ENCODE measurements around the gene CTNNA2. TPM values are rescaled to one million over a fixed set of nuclear protein-coding genes. Genes with fewer than 3 reads are reported as not detected.

The CTNNA2 gene
- polyA plus RNA-seq, 2 of the 4 experiments (the other 2 are of a cell fraction), result 0.50 to 0.94 TPM

- H3K4me3 ChIP-seq, result no peak overlapping the region
- FAIRE-seq, result no peak
- no peak overlapping the region for H3K27ac ChIP-seq
- POLR2A ChIA-PET, result no interaction called here
- TF ChIP-seq E2F6 (IDR thresholded peaks at IDR 0.05; ENCODE audit: borderline replicate concordance, low read depth) (no peak), RCOR1 (IDR thresholded peaks at IDR 0.05; ENCODE audit: low read depth, low read length) (no peak), HOXA7 (CRISPR knock-in tag; IDR thresholded peaks at IDR 0.05) (no peak), SREBF2 (IDR thresholded peaks at IDR 0.05) (no peak), KDM5A (IDR thresholded peaks at IDR 0.05) (no peak), NR3C1 (IDR thresholded peaks at IDR 0.05) (no peak), RARB (CRISPR knock-in tag; IDR thresholded peaks at IDR 0.05) (no peak), KDM1A (IDR thresholded peaks at IDR 0.05; ENCODE audit: low read depth) (no peak)
- H3K9me3 ChIP-seq, result peaks cover 22% of the 10 kb centered on the region; the same call in 2 of the 3 replicates
- CTCF ChIA-PET, result interaction anchor here (1.0 kb wide), 1 partner anchor 140 kb away, joined by 4 read pairs; no protein-coding TSS in a partner anchor
- peaks cover 12% of the 10 kb centered on the region for H3K4me1 ChIP-seq
- no peak for ATAC-seq
- DNase-seq (ENCODE audit: low read depth in 1 of 2, low spot score in 1 of 2), result no peak
- no peak overlapping the region for H3K4me2 ChIP-seq
- 44% methylated on average over 1 of the region's 1 CpG for WGBS (ENCODE audit: missing lambda C conversion rate)
Measured at GRCh38 chr2:79715338-79715737, 202.5 kb downstream of the CTNNA2 start.

- FAIRE-seq, result no peak
- H3K9me3 ChIP-seq, result peaks cover 25% of the 10 kb centered on the region; the same call in 2 of the 3 replicates
Measured at GRCh38 chr2:79716266-79716665, 203.4 kb downstream of the CTNNA2 start.

More at GRCh38 chr2:79716266-79716665, 203.4 kb downstream of the CTNNA2 start:
- Histone ChIP-seq H3K4me3 (no peak overlapping the region), H3K4me2 (no peak overlapping the region), H3K4me1 (peaks cover 12% of the 10 kb centered on the region), H3K27ac (peak overlapping the region; percentile 53 to 66; a peak in 3 of 6 replicates)
- ChIA-PET CTCF (no interaction called here), POLR2A (no interaction called here)
- ATAC-seq (no peak), DNase-seq (ENCODE audit: low read depth in 1 of 2, low spot score in 1 of 2) (no peak)
- TF ChIP-seq MYC (IDR thresholded peaks at IDR 0.05; ENCODE audit: borderline replicate concordance, low read length) (no peak), SMC3 (IDR thresholded peaks at IDR 0.05) (no peak), PHF8 (IDR thresholded peaks at IDR 0.05; ENCODE audit: borderline replicate concordance, low read depth) (no peak), REST (IDR thresholded peaks at IDR 0.05) (no peak), BHLHE40 (IDR thresholded peaks at IDR 0.05; ENCODE audit: low read depth, low read length) (no peak), EP300 (IDR thresholded peaks at IDR 0.05) (no peak), HDAC2 (IDR thresholded peaks at IDR 0.05) (no peak), JUNB (IDR thresholded peaks at IDR 0.05) (no peak), HEYL (CRISPR knock-in tag; IDR thresholded peaks at IDR 0.05) (no peak), MAFK (IDR thresholded peaks at IDR 0.05; ENCODE audit: partially characterized antibody) (no peak), USF2 (IDR thresholded peaks at IDR 0.05) (no peak), RAD21 (conservative IDR thresholded peaks at IDR 0.05 in 1 of 2, IDR thresholded peaks at IDR 0.05 in 1 of 2) (no peak), ESRRA (IDR thresholded peaks at IDR 0.05; ENCODE audit: borderline replicate concordance, low read length) (no peak), HOXB13 (CRISPR knock-in tag; IDR thresholded peaks at IDR 0.05; ENCODE audit: low read depth) (no peak), ELK1 (IDR thresholded peaks at IDR 0.05; ENCODE audit: low read depth, low read length) (no peak), CBX8 (IDR thresholded peaks at IDR 0.05) (no peak), CHD2 (IDR thresholded peaks at IDR 0.05; ENCODE audit: low read length, partially characterized antibody) (no peak), GATA3 (IDR thresholded peaks at IDR 0.05; ENCODE audit: borderline replicate concordance) (no peak), EHF (CRISPR knock-in tag; IDR thresholded peaks at IDR 0.05) (no peak), KDM1A (IDR thresholded peaks at IDR 0.05; ENCODE audit: low read depth) (no peak)
- WGBS (ENCODE audit: missing lambda C conversion rate), result 47% methylated on average over 4 of the region's 4 CpGs

All from A549 (cell line).